Activated B cell treated with CpG ODN at 0.5 μM for 24 hours (primary cell): ENCODE data around the gene FAR2. TPM values are rescaled to one million over a fixed set of nuclear protein-coding genes. Genes with fewer than 3 reads are reported as not detected.

Experiments
- ATAC-seq: fragments of 200-7000 bp; cut with Tn5 transposase; one replicate; pipeline ENCODE4 v1.10.0; 2021; ENCODE audit warnings: low read depth, mild to moderate bottlenecking, moderate library complexity
- CTCF ChIA-PET: fragments of 350-600 bp; sonication (Branson Sonifier 250); formaldehyde crosslinking; loops from one replicate; lab custom pipeline; 2021; ENCODE audit warnings: antibody characterized with exemption; lab: Charles Lee
- POLR2A ChIA-PET: fragments of 350-600 bp; sonication (Branson Sonifier 250); formaldehyde crosslinking; loops from one replicate; lab custom pipeline; 2021; ENCODE audit warnings: antibody characterized with exemption; lab: Charles Lee
- DNase-seq: peaks from one replicate; pipeline ENCODE4 v3.0.0; 2022
- H3K27ac Mint-ChIP-seq: one replicate; pipeline ENCODE4 v1.8.0; 2020; ENCODE audit warnings: mixed read lengths
- H3K27me3 Mint-ChIP-seq: one replicate; pipeline ENCODE4 v1.8.0; 2021; ENCODE audit warnings: mixed read lengths
- H3K36me3 Mint-ChIP-seq: one replicate; pipeline ENCODE4 v1.8.0; 2021; ENCODE audit warnings: low read depth, mixed read lengths
- H3K4me1 Mint-ChIP-seq: one replicate; pipeline ENCODE4 v1.8.0; 2021; ENCODE audit warnings: mixed read lengths
- H3K4me3 Mint-ChIP-seq: one replicate; pipeline ENCODE4 v1.8.0; 2020; ENCODE audit warnings: mild to moderate bottlenecking, mixed read lengths
- H3K9me3 Mint-ChIP-seq: one replicate; pipeline ENCODE4 v1.8.0; 2020; ENCODE audit warnings: mixed read lengths
- intact Hi-C: fragments of 100-400 bp; cut with micrococcal nuclease; formaldehyde crosslinking; loops from one replicate; pipeline ENCODE4 v1.15.1; 2024
- total RNA-seq: library from RNA; stranded (reverse); gene quantifications from 2 replicates; pipeline ENCODE4 v1.2.3, GENCODE V29; 2022
- TF ChIP-seq, protein P1 (sequence below): fragments of 200-600 bp; IDR thresholded peaks from one replicate; pipeline ENCODE4 v1.8.0; 2022; ENCODE audit warnings: antibody characterized with exemption, mild to moderate bottlenecking

The FAR2 gene
- total RNA-seq, 1 donor from 2014 or later = not detected

DNA sequence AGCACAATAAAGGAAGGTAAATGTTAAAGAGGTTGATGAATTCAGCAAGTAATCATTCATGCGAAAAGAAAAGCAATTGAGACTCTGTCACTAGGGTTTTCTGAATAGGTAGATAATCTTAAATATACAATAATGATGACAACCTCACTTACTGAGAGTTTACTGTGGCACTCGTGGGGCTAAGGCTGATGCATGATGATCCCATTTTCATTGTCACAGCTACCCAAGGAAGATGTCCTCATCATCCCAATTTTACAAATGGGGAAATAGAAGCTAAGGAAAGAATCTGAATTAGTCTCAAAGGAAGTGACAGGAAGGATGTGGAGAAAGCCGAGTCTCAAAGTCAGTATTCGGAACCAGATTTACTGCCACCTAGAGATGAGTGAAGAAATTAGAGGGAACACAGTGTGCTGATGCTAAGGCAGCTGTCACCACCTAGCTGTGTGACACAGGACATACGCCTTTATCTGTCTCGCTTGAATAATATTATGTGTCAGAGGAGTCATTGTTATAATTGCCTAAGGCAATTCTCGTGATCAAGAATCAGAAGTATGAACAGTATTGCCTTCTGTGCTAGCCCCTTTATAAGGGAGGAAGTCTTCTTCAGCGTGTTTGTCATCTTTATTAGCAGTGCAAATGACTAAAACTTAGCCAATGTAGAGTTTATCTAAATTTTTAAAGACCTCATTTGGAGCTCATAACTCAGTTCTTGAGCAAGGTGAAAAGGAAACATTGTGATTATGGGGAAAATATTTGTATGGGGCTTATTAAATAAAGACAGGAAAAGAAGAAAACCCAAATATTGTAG lies 168.7 kb downstream of the FAR2 start:
- intact Hi-C loops = loop anchor here (1.0 kb wide), 2 partner anchors 229 to 244 kb away; no protein-coding TSS in a partner anchor
- POLR2A ChIA-PET = no interaction called here
- Mint-ChIP-seq H3K9me3 (no peaks in the 10 kb centered on the region), H3K4me3 (no peak overlapping the region), H3K4me1 (peaks cover 9% of the 10 kb centered on the region), H3K27ac (no peak overlapping the region), H3K27me3 (no peaks in the 10 kb centered on the region), H3K36me3 (peaks cover 8% of the 10 kb centered on the region)
- DNase-seq (no peak), ATAC-seq (peak; percentile 99)
- CTCF ChIA-PET = interaction anchor here (0.7 to 1.7 kb wide), 6 partner anchors 8 to 245 kb away, joined by 3 to 8 read pairs (median 4); no protein-coding TSS in a partner anchor
- TF ChIP-seq, protein P1, sequence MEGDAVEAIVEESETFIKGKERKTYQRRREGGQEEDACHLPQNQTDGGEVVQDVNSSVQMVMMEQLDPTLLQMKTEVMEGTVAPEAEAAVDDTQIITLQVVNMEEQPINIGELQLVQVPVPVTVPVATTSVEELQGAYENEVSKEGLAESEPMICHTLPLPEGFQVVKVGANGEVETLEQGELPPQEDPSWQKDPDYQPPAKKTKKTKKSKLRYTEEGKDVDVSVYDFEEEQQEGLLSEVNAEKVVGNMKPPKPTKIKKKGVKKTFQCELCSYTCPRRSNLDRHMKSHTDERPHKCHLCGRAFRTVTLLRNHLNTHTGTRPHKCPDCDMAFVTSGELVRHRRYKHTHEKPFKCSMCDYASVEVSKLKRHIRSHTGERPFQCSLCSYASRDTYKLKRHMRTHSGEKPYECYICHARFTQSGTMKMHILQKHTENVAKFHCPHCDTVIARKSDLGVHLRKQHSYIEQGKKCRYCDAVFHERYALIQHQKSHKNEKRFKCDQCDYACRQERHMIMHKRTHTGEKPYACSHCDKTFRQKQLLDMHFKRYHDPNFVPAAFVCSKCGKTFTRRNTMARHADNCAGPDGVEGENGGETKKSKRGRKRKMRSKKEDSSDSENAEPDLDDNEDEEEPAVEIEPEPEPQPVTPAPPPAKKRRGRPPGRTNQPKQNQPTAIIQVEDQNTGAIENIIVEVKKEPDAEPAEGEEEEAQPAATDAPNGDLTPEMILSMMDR = no peak

DNA sequence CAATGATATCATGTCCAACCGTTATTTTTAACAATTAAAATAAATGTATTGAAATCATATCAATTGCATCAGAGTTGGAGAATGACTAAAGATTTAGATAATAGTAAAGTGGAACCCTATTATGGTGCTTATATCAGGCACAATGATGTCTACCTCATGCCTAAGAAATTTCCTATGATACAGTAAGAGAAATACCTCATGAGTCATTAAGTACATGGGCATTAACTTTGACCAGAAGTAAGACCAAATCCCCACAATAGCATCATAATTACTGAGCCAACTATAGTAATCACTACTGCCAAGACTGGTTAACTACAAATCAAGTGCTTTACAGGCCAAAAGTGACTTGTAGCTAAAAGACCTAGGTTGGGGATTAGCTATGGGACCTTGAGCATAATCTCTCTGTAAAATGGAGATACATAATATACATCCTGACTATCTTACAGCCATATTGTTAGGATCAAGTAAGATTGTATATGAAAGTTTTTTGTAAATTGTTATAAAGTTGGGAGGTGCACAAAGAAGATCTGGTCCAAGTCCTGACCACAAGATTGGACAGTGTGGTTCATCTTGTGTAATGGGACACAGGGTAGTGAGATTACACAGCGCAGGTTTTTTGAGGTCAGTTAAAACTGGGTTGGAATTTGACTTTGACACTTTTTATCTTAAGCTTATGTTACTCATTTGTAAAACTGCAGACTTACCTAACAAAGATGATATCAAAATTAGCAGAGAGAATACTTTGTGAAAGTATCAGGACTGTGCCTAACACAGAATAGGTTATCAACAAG lies 171.4 kb downstream of the FAR2 start:
- Mint-ChIP-seq H3K4me3 (no peak overlapping the region), H3K4me1 (peaks cover 9% of the 10 kb centered on the region), H3K9me3 (no peaks in the 10 kb centered on the region), H3K27ac (no peak overlapping the region), H3K27me3 (no peaks in the 10 kb centered on the region), H3K36me3 (peaks cover 21% of the 10 kb centered on the region)
- ChIA-PET CTCF (no interaction called here), POLR2A (no interaction called here)
- no peak for ATAC-seq
- TF ChIP-seq, protein P1 = no peak
- intact Hi-C loops = no loop called here
- no peak for DNase-seq

DNA sequence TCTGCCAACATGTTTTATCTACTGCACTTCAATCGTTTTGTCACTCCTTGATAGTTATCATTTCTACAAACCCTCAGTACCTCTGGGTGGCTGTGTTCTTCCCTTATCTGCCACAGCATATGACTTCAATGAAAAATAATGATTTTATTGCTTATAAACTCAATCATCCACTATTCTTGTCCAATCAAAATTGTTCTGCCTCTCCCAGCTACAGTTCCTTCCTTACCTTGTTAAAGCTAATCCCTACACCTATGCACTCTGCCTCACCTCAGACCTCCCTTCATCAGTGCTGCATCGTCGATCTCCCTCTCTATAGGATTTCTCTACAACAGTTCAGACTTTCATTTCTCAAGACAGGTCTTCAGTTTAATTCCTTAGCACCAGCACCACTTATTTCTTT lies 173.1 kb downstream of the FAR2 start:
- Mint-ChIP-seq H3K4me3 (no peak overlapping the region), H3K27ac (no peak overlapping the region), H3K36me3 (peaks cover 24% of the 10 kb centered on the region), H3K27me3 (no peaks in the 10 kb centered on the region), H3K4me1 (peaks cover 8% of the 10 kb centered on the region), H3K9me3 (no peaks in the 10 kb centered on the region)
- ChIA-PET POLR2A (no interaction called here), CTCF (no interaction called here)
- DNase-seq = no peak
- TF ChIP-seq, protein P1 = no peak
- no peak for ATAC-seq
- intact Hi-C loops = no loop called here

DNA sequence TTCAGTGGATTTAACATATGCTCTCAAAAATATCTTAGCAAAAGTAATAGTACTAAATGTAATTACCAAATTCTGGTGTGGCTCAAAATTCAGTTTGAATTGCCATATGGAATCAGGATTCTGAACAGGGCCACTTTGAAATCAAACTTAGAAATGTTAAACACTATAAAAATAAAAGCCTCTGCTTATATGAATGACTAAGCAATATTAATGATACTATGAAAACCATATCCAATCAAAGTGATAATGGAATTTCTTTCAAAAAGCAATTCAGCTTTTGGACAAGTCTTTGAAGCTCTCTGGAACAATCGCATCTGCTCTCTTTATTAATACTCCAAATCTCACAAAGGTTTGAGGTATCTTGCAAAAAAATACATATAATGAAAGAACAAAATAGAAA lies 180.3 kb downstream of the FAR2 start:
- Mint-ChIP-seq H3K9me3 (no peaks in the 10 kb centered on the region), H3K4me3 (no peak overlapping the region), H3K27ac (no peak overlapping the region), H3K27me3 (no peaks in the 10 kb centered on the region), H3K4me1 (no peaks in the 10 kb centered on the region), H3K36me3 (peaks cover 11% of the 10 kb centered on the region)
- TF ChIP-seq, protein P1 = no peak
- no peak for ATAC-seq
- intact Hi-C loops = no loop called here
- ChIA-PET CTCF (no interaction called here), POLR2A (no interaction called here)
- no peak for DNase-seq

DNA sequence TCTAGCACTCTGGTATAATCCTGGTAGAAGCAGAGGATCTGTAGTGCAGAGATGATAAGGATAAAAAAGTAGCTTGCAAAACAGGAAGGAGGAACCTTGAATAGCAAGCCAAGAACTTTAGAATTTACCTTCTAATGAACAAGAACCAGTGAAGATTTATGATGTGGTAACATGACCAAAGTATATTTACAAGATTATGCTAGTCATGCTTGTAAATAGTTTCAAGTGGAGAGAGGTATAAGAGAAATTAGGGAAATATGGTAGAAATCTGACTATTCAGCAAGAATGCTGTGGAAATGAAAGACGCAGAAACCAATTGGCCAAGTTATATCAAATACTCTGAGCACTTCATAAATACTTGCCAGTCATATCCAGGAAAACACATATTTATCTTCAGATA lies 184.1 kb downstream of the FAR2 start:
- ChIA-PET POLR2A (no interaction called here), CTCF (no interaction called here)
- ATAC-seq (no peak), DNase-seq (no peak)
- intact Hi-C loops = no loop called here
- Mint-ChIP-seq H3K36me3 (peaks cover 8% of the 10 kb centered on the region), H3K4me1 (no peaks in the 10 kb centered on the region), H3K27me3 (no peaks in the 10 kb centered on the region), H3K4me3 (no peak overlapping the region), H3K9me3 (no peaks in the 10 kb centered on the region), H3K27ac (no peak overlapping the region)
- TF ChIP-seq, protein P1 = no peak
